Measurements from ENCODE around the gene EPB41L2. TPM values are rescaled to one million over a fixed set of nuclear protein-coding genes. Genes with fewer than 3 reads are reported as not detected.

Gene EPB41L2
- total and polyA plus RNA-seq, 2 experiments from 2014 or later = 27.4 to 35.8 TPM

DNA sequence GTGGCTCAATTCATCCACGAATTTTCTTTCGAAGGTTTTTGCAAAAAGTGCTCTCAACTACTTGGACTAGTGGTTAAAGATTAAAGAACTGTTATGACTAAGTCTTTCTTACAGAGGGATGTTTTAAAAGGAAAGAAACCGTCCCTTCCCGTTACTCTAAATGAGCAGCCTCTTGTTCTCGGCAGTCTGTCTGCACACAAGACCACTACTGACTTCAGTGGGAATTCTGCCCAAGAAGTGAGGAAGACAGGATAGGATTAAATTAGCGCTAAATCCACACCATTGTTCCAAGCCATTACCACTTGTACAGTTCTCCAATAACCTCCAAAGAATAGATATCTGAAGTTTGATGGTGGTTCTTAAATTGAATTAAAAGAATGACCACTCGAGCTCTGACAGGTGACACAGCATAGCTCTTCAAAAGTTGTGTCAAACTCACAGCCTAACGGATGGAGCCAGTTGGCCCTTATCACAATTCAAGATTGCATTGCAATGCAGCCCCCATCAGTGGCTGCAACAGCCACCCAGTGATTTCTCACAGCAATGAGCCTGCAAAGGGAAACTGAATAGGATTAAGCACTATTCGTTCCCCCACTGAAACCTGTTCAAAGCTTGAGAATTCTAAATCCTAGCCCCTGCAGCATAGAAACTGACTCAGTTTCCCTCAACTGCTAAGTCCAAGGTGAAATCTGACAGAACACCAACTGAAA lies 1.8 kb downstream of the EPB41L2 start:
- no peaks in the 10 kb centered on the region for H3K27me3 ChIP-seq
- H3K9me2 ChIP-seq (replicated peaks; ENCODE audit: insufficient read depth) = no peaks in the 10 kb centered on the region
- 28% methylated on average over 9 of the region's 9 CpGs for WGBS (ENCODE audit: low lambda C conversion rate, missing lambda C conversion rate)
- H3K4me1 ChIP-seq (ENCODE audit: insufficient read depth) = peaks cover 33% of the 10 kb centered on the region
- peaks cover 63% of the 10 kb centered on the region for H3K79me2 ChIP-seq
- H3K36me3 ChIP-seq (replicated peaks; ENCODE audit: insufficient read depth, low read depth) = no peaks in the 10 kb centered on the region
- TF ChIP-seq EZH2 (IDR thresholded peaks at IDR 0.05; ENCODE audit: borderline replicate concordance) (no peak), EZH2phosphoT487 (IDR thresholded peaks at IDR 0.05; ENCODE audit: low read depth, severe bottlenecking, unreplicated experiment) (no peak)
- TF ChIP-seq, protein P1, sequence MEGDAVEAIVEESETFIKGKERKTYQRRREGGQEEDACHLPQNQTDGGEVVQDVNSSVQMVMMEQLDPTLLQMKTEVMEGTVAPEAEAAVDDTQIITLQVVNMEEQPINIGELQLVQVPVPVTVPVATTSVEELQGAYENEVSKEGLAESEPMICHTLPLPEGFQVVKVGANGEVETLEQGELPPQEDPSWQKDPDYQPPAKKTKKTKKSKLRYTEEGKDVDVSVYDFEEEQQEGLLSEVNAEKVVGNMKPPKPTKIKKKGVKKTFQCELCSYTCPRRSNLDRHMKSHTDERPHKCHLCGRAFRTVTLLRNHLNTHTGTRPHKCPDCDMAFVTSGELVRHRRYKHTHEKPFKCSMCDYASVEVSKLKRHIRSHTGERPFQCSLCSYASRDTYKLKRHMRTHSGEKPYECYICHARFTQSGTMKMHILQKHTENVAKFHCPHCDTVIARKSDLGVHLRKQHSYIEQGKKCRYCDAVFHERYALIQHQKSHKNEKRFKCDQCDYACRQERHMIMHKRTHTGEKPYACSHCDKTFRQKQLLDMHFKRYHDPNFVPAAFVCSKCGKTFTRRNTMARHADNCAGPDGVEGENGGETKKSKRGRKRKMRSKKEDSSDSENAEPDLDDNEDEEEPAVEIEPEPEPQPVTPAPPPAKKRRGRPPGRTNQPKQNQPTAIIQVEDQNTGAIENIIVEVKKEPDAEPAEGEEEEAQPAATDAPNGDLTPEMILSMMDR (IDR thresholded peaks at IDR 0.05; ENCODE audit: poor library complexity) = no peak
- DNase-seq (ENCODE audit: low spot score) = peak; percentile 11
- H3K9me3 ChIP-seq (ENCODE audit: low read depth) = no peaks in the 10 kb centered on the region
- H3K27ac ChIP-seq = peak overlapping the region; percentile 1
- H3K4me2 ChIP-seq = peak overlapping the region; percentile 91
- no peaks in the 10 kb centered on the region for H4K20me1 ChIP-seq (ENCODE audit: insufficient read depth, poor library complexity, severe bottlenecking)
- H2AFZ ChIP-seq = peak overlapping the region; percentile 82
- H3K4me3 ChIP-seq = peak overlapping the region; percentile 95

DNA sequence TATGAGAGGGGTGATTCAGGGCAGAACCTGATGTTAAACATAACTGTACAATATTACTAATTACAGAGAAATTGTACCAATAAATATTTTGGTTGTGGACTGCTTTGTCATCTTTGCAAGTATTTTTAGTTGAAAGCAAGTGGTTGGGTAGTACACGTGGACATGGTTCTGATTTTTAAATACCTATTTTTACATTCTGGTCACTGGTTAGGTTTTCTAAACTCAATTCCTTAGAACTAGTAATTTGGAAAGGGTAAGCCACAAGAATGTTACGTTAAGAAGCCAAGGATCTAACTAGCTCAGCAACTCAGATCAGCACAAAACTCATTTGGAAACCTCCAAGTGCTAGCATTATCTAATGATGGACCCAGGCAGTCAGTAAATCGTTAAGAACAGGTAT lies 2.7 kb downstream of the EPB41L2 start:
- DNase-seq (ENCODE audit: low spot score) = no peak
- Histone ChIP-seq H3K27me3 (no peaks in the 10 kb centered on the region), H3K4me3 (peak overlapping the region; percentile 95), H3K27ac (peak overlapping the region; percentile 1), H3K4me2 (peak overlapping the region; percentile 91), H3K36me3 (replicated peaks; ENCODE audit: insufficient read depth, low read depth) (no peaks in the 10 kb centered on the region), H3K4me1 (ENCODE audit: insufficient read depth) (peaks cover 31% of the 10 kb centered on the region), H2AFZ (peak overlapping the region; percentile 16), H3K9me3 (ENCODE audit: low read depth) (no peaks in the 10 kb centered on the region), H3K79me2 (peaks cover 72% of the 10 kb centered on the region), H4K20me1 (ENCODE audit: insufficient read depth, poor library complexity, severe bottlenecking) (no peaks in the 10 kb centered on the region), H3K9me2 (replicated peaks; ENCODE audit: insufficient read depth) (no peaks in the 10 kb centered on the region)
- TF ChIP-seq, protein P1 (IDR thresholded peaks at IDR 0.05; ENCODE audit: poor library complexity) = no peak
- TF ChIP-seq EZH2 (IDR thresholded peaks at IDR 0.05; ENCODE audit: borderline replicate concordance) = no peak
- 53% methylated on average over 3 of the region's 3 CpGs for WGBS (ENCODE audit: low lambda C conversion rate, missing lambda C conversion rate)

DNA sequence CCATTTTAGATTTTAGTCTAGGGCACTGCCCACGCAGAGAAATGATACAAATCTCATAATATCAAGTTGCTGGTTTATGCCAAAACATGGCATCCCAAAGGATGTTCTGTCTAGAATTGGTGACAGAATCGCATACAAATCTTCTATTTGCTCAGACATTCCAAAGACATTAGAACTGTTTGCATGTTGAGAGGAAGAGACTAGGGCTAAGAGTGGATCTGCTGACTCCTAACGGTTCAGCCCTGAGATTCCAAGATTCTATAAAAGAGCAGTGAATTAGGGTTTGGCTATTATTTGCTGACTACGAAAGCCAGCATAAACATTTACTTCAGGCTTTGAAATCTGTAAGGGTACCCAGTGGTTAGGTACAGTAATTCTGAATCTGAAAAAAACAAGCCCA lies 3.6 kb downstream of the EPB41L2 start:
- Histone ChIP-seq H3K36me3 (replicated peaks; ENCODE audit: insufficient read depth, low read depth) (no peaks in the 10 kb centered on the region), H3K9me2 (replicated peaks; ENCODE audit: insufficient read depth) (no peaks in the 10 kb centered on the region), H3K4me2 (peak overlapping the region; percentile 91), H3K79me2 (peaks cover 80% of the 10 kb centered on the region), H3K27ac (no peak overlapping the region), H3K4me1 (ENCODE audit: insufficient read depth) (peaks cover 23% of the 10 kb centered on the region), H3K27me3 (no peaks in the 10 kb centered on the region), H2AFZ (no peak overlapping the region), H3K4me3 (no peak overlapping the region), H4K20me1 (ENCODE audit: insufficient read depth, poor library complexity, severe bottlenecking) (no peaks in the 10 kb centered on the region), H3K9me3 (ENCODE audit: low read depth) (peaks cover 5% of the 10 kb centered on the region)
- WGBS (ENCODE audit: low lambda C conversion rate, missing lambda C conversion rate) = 72% methylated on average over 4 of the region's 4 CpGs
- TF ChIP-seq, protein P1 (IDR thresholded peaks at IDR 0.05; ENCODE audit: poor library complexity) = no peak
- TF ChIP-seq EZH2phosphoT487 (IDR thresholded peaks at IDR 0.05; ENCODE audit: low read depth, severe bottlenecking, unreplicated experiment) (no peak), EZH2 (IDR thresholded peaks at IDR 0.05; ENCODE audit: borderline replicate concordance) (no peak)
- no peak for DNase-seq (ENCODE audit: low spot score)
